ENCODE data around the gene FAR1.
"Not testable (repeated sequence)": the region's sequence is repeated elsewhere in the genome, so short reads cannot be mapped to it uniquely, and the experiment has no call there.

Gene FAR1
- total RNA-seq = 25.4 to 39.4 (median 35.4) reads per million in 4 donors

GRCh38 chr11:13668102-13668956, at the start of gene FAR1:
TSS of gene FAR1 (plus strand) at chr11:13668668. CDS start at chr11:13694766, 26,098 bp downstream.
- DNase-seq = peak; percentile 89 to 99 (median 92)

- no peak for DNase-seq
These were observed 48.4 kb upstream of the FAR1 start for GRCh38 chr11:13620063-13620462.

- not testable (repeated sequence) for DNase-seq
These were observed 41.6 kb upstream of the FAR1 start for GRCh38 chr11:13626818-13627217.

GRCh38 chr11:13628634-13629033, 39.8 kb upstream of the FAR1 start:
- DNase-seq = not testable (repeated sequence)

GRCh38 chr11:13629779-13630178, 38.7 kb upstream of the FAR1 start:
- no peak for DNase-seq

- no peak for DNase-seq
These were observed 33.2 kb upstream of the FAR1 start for GRCh38 chr11:13635290-13635689.

GRCh38 chr11:13635804-13636203, 32.7 kb upstream of the FAR1 start:
- no peak for DNase-seq

- DNase-seq = no peak
These were observed 31.1 kb upstream of the FAR1 start for GRCh38 chr11:13637125-13638069.

GRCh38 chr11:13638422-13638821, 30.0 kb upstream of the FAR1 start:
- no peak for DNase-seq

GRCh38 chr11:13644997-13645687, 23.3 kb upstream of the FAR1 start:
- DNase-seq = no peak

GRCh38 chr11:13647391-13647790, 21.1 kb upstream of the FAR1 start:
- no peak for DNase-seq

- DNase-seq = no peak
These were observed 18.8 kb upstream of the FAR1 start for GRCh38 chr11:13649619-13650018.

- DNase-seq = not testable (repeated sequence)
These were observed 17.0 kb upstream of the FAR1 start for GRCh38 chr11:13651515-13651914.

- no peak for DNase-seq
These were observed 7.3 kb upstream of the FAR1 start for GRCh38 chr11:13661074-13661623.

GRCh38 chr11:13663631-13664071, 4.8 kb upstream of the FAR1 start:
- no peak for DNase-seq

- no peak for DNase-seq
These were observed 4.1 kb upstream of the FAR1 start for GRCh38 chr11:13664351-13664750.

- DNase-seq = no peak
These were observed 1.8 kb upstream of the FAR1 start for GRCh38 chr11:13666708-13667107.

- peak in 1 of 5 donors; percentile 8 for DNase-seq
These were observed 1.2 kb upstream of the FAR1 start for GRCh38 chr11:13667245-13667644.

- DNase-seq = no peak
These were observed 720 bp upstream of the FAR1 start for GRCh38 chr11:13667795-13668101.

GRCh38 chr11:13668957-13669521, 571 bp downstream of the FAR1 start:
- peak in 4 of 5 donors; percentile 20 to 45 (median 35) for DNase-seq

GRCh38 chr11:13669544-13670488, 1.3 kb downstream of the FAR1 start:
- peak in 1 of 5 donors; percentile 5 for DNase-seq
